HCT116 (cell line): Measurements from ENCODE around the gene DGKB.

Experiments
- CTCF ChIP-seq, 3 experiments: fragments of 200-600 bp in 1 of 3; sonication (generic) in 1 of 3; IDR thresholded peaks in 2 of 3; conservative IDR thresholded peaks in 1 of 3; 2 replicates each; pipeline ENCODE4 v1.5.1; 2012 to 2017; ENCODE audit warnings: low read depth in 2 of 3, low read length in 2 of 3, antibody characterized with exemption in 1 of 3, borderline replicate concordance in 1 of 3, control low read depth in 1 of 3, mild to moderate bottlenecking in 1 of 3, mixed read lengths in 1 of 3, mixed run types in 1 of 3, moderate library complexity in 1 of 3; ENCODE audit not compliant: insufficient read depth in 1 of 3
- EZH2 ChIP-seq: fragments of 200-600 bp; sonication (generic); IDR thresholded peaks from 2 replicates; pipeline ENCODE4 v1.6.1; 2017; ENCODE audit warnings: antibody characterized with exemption, mixed run types
- JUND ChIP-seq: IDR thresholded peaks from 2 replicates; pipeline ENCODE4 v1.6.1; 2012
- POLR2A ChIP-seq: IDR thresholded peaks from 2 replicates; pipeline ENCODE4 v1.7.0; 2011; ENCODE audit warnings: borderline replicate concordance; ENCODE audit not compliant: insufficient read depth, insufficient read length; ENCODE audit errors: extremely low read depth
- ZNF274 ChIP-seq: fragments of 200-500 bp; sonication (Bioruptor generic); IDR thresholded peaks from 2 replicates; pipeline ENCODE4 v1.6.1; 2014; ENCODE audit warnings: mild to moderate bottlenecking, low read depth, low read length, inconsistent platforms

- TF ChIP-seq EZH2 = no peak
- no peak for TF ChIP-seq ZNF274
- TF ChIP-seq POLR2A = no peak
- TF ChIP-seq JUND = no peak
- no peak for TF ChIP-seq CTCF (IDR thresholded peaks at IDR 0.05 in 2 of 3, conservative IDR thresholded peaks at IDR 0.05 in 1 of 3; ENCODE audit: borderline replicate concordance in 1 of 3, insufficient read depth in 1 of 3, low read depth in 2 of 3, low read length in 2 of 3)
These were observed 142.8 kb downstream of the DGKB start for GRCh38 chr7:14759785-14760184.
